Stimulated activated CD4-positive, alpha-beta T cell treated with anti-CD3 and anti-CD28 coated beads, Interleukin-15, amount 100 ng/mL, for 1 hour (primary cell): Measurements from ENCODE around the gene GRIP2.

Experiments used
- DNase-seq, 2 donors: peaks; one replicate each; pipeline ENCODE4 v3.0.0-alpha.2; 2020; ENCODE audit warnings: low read depth in 1 of 2, low spot score in 1 of 2

The GRIP2 gene

GRCh38 chr3:14454639-14455310 lies 85.4 kb downstream of the GRIP2 start:
- no peak for DNase-seq

DNA sequence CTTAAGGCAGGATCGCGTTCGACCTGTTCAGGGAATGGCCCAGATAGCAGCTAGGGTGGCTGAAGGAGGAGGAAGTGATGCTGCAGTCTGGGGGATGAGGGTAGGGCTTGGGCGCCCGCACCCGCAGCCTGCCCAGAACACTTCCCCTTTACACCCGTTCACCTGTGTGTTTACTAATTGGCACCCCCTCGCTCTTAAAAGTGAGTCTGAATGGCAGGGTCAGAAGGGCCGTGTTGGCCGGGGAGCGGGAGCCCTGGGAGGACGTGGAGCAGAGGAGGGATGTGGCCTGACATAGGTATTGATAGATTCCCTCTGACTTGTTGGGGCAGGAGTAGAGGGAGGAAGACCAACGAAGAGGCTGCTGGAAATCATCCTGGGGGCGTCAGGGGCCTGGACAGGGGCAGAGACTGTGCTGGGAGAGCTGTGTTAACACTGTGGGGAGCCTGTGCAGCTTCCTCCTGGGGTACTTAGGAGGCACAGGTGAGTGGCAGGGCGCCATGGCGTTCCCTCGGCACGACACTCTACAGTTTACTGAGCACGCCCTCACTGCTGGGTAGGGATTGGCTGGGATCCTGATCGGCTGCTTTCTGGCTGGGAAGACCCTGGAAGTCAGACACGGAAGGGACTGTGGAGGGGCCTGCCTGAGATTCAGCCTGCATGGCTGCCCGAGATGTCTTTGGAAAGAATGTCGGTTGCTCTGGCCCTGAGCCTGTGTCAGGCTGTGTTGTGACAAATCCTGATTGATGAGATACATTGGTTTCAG lies 86.1 kb downstream of the GRIP2 start:
- no peak for DNase-seq

DNA sequence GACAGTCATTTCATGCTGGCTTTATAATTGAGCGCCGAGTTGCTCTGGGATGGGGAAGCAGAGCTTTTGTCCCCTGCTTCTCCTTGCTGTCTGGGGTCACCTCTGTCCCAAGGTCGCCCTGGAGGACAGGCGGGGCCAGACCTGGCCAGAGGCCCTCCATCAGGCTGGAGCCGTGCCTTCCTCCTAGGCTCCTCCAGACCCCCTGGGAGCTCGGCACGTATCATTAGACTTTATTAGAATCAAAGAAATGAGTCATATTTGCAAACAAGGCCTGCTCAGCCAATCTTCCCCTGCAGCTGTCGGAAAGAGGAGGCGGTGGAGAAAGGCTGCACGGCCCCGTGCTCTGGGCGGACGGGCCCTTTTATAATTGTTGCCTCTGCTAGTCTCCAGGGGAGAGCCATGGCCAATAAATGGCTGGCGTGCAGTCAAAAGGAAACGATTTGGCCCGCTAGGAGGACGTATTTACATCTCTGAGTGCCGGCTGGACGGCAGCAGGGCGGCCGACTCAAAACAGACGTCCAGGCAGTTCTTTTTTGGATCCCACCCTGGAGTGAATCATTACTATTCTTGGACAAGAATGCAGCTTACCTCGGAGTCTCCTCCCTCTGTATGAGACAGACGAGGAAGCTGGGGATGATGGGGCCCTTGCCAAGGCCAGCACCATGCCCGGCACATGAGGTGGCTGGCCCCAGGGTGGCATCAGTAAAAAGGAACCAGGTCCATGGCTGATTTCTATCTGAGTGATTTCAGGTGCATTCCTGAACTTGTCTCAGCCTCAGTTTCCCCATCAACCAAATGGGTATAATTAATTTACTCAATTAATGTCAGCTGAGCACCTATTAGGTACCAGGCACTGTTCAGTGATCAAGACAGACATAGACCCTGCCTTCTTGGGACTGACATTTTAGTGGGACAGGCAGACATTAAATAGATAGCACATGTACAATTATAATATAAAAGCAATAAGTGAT lies 87.1 kb downstream of the GRIP2 start:
- DNase-seq: no peak

- DNase-seq: no peak
Measured at GRCh38 chr3:14451844-14452739, 88.0 kb downstream of the GRIP2 start.

DNA sequence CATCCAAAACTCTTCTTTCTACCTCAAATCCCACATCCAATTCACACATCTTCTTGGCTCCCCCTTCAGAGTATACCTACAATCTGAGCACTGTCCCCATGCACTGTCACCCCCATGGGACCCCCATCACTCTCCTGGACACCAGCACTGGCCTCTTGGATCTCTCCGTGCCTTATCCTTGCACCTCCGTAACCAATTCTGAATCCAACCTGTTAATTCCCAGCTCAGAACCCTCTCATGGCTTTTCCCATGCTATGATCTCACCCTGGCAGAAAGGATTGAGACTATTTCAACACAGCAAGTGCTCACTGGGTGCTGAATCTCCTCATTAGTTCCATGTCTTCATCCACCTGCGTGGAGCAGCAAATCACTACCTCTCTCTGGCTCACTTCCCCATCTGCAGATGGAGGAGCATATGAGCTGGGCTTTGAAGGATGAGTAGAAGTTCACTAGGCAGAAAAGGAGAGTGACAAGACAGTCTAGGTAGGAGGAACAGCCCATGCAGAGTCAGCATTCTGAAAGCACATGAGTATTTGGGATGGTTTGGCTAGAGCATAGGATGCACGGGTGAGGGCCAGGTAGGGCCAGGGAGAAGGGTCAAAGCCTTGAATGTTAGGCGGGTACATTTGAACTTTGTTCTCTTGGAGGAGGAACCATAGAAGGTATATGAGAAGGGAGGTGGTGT lies 89.1 kb downstream of the GRIP2 start:
- DNase-seq: no peak

DNA sequence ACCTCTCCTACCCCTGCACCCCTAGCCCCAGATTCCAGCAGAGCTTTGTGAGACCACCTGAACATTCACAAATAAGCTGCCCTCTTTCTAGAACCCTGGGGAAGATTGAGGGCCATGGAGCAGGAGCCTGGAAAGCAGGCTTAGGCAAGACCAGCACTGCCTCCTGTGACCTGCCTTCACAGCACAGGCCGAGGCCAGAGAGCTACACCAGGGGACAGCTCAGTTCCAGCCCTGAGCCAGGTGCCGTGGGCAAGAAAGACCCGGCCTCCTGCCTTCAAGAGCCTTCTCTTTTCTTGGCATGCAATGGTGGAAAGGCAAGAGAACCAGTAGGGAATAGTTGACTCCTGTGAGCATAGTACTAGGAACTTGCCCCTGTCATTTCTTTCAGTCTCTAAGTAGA lies 89.6 kb downstream of the GRIP2 start:
- DNase-seq: no peak

DNA sequence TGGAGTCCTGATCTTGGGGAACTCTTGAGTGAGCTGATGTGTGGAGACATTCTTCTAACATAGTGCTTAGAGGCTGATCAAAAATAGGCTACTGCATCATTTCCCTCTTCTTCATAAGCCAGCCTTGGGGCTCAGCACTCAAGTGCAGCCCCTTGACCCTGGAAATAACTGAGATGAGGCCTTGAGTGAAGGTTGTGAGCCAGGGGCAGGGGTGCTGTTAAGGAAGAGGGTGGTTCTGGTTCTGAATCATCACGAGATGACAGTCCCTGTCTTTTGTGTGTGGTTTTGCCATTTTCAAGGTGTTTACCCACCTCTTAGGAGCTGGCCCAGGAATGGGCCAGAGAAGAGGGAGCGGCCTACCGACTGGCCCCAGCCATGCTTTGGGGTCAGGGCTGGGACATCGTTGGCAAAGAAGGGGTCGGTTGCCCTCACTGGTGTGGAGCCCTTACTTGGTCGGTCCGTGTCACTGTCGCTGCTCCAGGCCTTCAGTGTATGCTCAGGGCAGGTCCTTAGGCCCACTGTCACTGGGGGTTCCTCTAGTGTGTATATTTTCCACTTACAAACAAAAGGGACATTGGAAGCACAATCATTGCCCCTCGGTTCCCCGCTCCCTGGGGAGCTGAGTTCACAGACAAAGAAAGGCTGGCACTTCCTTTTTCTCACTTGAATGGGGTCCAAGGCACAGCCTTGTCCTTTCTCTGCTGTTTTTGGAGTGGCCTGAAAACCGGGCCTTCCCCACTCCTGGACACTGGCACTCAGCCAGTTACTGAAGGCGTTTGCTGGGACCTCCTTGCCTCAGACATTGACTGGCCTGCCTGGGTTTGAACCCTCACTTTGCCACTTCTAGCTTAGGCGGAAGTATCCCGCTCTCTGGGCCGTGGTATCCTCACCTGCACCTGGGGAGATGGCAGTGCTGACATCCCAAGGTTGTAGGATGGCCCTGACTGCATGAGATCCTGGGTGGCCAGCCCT lies 91.1 kb downstream of the GRIP2 start:
- no peak for DNase-seq

DNA sequence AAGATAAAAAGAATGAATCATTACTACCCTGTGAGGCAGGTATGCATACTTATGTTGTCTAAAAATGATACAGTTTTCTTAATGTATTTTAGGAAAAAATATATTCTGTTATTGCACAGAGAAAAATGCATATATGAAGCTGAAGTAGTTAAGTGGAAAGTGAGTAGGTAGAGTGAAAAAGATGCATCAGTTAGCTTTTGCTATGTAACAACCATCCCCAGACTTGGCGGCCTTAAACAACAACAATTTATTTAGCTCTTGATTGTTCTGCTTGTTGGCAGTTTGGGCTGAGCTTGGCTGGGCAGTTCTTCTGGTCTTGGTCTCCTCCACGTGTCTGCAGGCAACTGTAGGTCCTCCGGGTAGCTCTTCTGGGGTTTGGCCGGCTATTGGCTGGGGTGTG lies 92.1 kb downstream of the GRIP2 start:
- no peak for DNase-seq

- DNase-seq: no peak
Measured at GRCh38 chr3:14446988-14447570, 93.1 kb downstream of the GRIP2 start.

DNA sequence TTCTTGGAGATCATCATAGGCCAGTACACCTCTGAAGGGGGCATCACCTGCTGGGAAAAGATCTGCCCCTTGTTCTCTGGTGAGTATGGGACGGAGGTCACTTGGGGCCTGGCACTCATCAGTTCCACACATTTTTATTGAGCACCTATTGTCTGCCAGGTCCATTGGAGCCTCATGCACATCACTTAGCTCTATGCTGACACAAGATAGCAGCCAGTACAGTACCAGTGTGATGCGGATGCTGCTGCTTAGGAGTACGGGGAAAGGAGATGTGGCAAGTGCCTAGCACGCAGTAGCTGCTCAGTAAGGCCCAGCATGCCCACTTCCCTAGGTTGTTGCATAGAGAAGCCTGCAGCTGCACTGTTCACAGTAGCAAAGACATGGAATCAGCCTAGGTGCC lies 94.4 kb downstream of the GRIP2 start:
- DNase-seq: no peak

- no peak for DNase-seq
Measured at GRCh38 chr3:14444380-14444779, 95.8 kb downstream of the GRIP2 start.

DNA sequence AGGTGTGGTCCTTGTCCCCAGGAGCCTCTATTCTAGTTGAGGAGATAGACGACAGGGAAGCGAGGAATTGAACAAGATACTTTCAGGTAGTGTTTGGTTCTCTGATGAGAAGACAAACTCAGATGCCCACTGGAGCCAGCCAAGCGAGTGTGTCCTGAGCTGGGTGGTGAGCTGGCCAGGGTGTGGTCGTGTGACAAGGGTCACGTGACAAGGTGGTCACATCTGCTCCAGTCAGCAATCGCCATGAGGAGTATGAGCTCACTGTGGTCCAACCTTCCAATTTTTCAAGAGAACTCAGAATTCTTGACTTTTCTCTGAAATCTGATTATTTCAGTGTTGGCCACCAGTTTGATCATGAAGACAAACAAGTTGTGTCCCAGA lies 98.2 kb downstream of the GRIP2 start:
- no peak for DNase-seq

- no peak for DNase-seq
Measured at GRCh38 chr3:14441240-14441919, 98.8 kb downstream of the GRIP2 start.

DNA sequence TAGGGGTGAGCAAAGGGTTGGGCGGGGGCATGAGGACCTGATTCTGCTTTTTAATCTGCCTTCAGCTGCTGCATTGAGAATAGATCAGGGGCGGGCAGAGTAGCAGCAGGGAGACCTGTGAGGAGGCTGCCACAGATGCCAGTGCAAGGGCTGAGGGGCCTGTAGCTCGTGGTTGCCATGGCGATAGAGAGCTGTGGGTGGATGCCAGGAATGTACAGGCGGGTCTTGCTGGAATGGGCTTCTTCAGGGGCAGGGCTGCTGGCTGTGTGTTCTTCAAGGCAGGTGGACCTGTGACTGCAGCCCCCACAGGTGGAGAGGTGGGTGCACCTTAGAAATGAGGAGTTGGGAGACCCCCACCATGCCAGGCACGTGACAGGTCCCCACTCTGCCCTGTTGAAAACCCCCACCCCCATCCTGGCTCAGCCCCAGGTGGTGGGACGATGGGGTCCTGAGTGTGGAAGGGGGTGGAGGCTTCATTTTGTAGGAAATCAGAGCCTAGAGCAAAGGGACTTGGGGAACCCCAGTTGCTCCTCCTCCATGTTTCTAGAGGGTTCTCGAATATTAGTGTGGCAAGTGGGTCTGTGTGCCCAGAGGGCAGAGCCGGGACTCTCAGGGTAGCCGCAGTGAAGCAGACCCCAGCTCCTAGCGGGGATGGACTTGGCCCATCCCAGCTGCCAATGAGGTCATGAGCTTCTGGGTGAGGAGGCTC lies 99.5 kb downstream of the GRIP2 start:
- no peak for DNase-seq

- no peak for DNase-seq
Measured at GRCh38 chr3:14440168-14440518, 100.0 kb downstream of the GRIP2 start.

- no peak for DNase-seq
Measured at GRCh38 chr3:14439501-14440167, 100.5 kb downstream of the GRIP2 start.
